HG03457 (cell line): Measurements from ENCODE around the gene SLX4IP.
A peak's percentile ranks its signal among the peaks of the same experiment; 100 is the strongest.

ENCODE experiments used
- ATAC-seq: cut with Tn5 transposase; IDR thresholded peaks from one replicate; pipeline ENCODE4 v1.9.1; 2021; ENCODE audit warnings: moderate number of reproducible peaks; ENCODE audit not compliant: unreplicated experiment

Gene SLX4IP

GRCh38 chr20:10428008-10428407 lies 7.1 kb upstream of the SLX4IP start:
- ATAC-seq: no peak

GRCh38 chr20:10429443-10429981 lies 5.6 kb upstream of the SLX4IP start:
- no peak for ATAC-seq

GRCh38 chr20:10430000-10430466 lies 5.1 kb upstream of the SLX4IP start:
- ATAC-seq: no peak

GRCh38 chr20:10430704-10431103 lies 4.4 kb upstream of the SLX4IP start:
- no peak for ATAC-seq

GRCh38 chr20:10432079-10432478 lies 3.0 kb upstream of the SLX4IP start:
- ATAC-seq: no peak

GRCh38 chr20:10433014-10433622 lies 2.0 kb upstream of the SLX4IP start:
- ATAC-seq: no peak

- ATAC-seq: peak; percentile 48
These were observed 1.3 kb upstream of the SLX4IP start, which contains the start of gene MKKS for GRCh38 chr20:10433623-10434466. MKKS (minus strand) TSS chr20:10434222; CDS start chr20:10413514, 20,708 bp downstream.

GRCh38 chr20:10434467-10434831 lies 656 bp upstream of the SLX4IP start:
- peak; percentile 27 for ATAC-seq

- no peak for ATAC-seq
These were observed 1.1 kb downstream of the SLX4IP start for GRCh38 chr20:10436053-10436699.

- no peak for ATAC-seq
These were observed 3.1 kb downstream of the SLX4IP start for GRCh38 chr20:10438217-10438616.

GRCh38 chr20:10443936-10444335 lies 8.8 kb downstream of the SLX4IP start:
- no peak for ATAC-seq

GRCh38 chr20:10445758-10446157 lies 10.7 kb downstream of the SLX4IP start:
- ATAC-seq: no peak

- ATAC-seq: peak; percentile 96
These were observed 11.9 kb downstream of the SLX4IP start for GRCh38 chr20:10447028-10447427.

GRCh38 chr20:10448270-10449156 lies 13.4 kb downstream of the SLX4IP start:
- ATAC-seq: no peak

GRCh38 chr20:10449270-10449669 lies 14.2 kb downstream of the SLX4IP start:
- ATAC-seq: no peak

GRCh38 chr20:10453241-10453640 lies 18.1 kb downstream of the SLX4IP start:
- ATAC-seq: peak; percentile 80

- no peak for ATAC-seq
These were observed 19.1 kb downstream of the SLX4IP start for GRCh38 chr20:10454151-10454750.

GRCh38 chr20:10461495-10461894 lies 26.4 kb downstream of the SLX4IP start:
- ATAC-seq: no peak

- ATAC-seq: no peak
These were observed 27.4 kb downstream of the SLX4IP start for GRCh38 chr20:10462516-10462915.

- no peak for ATAC-seq
These were observed 28.5 kb downstream of the SLX4IP start for GRCh38 chr20:10463622-10464021.
